RWPE1 (cell line): Measurements from ENCODE around the gene MPDZ.

ENCODE experiments used
- CTCF ChIA-PET: fragments of 350-600 bp; sonication (Branson Sonifier 250); formaldehyde crosslinking; extraction: SDS; loops from one replicate; lab custom pipeline; 2021; lab: Yijun Ruan, JAX
- POLR2A ChIA-PET: fragments of 400-600 bp; formaldehyde crosslinking; extraction: SDS; loops from one replicate; lab custom pipeline; 2020; ENCODE audit warnings: antibody characterized with exemption; ENCODE audit not compliant: low non-redundant PET; lab: Yijun Ruan, JAX
- DNase-seq: peaks from one replicate; pipeline ENCODE4 v3.0.0; 2012; ENCODE audit warnings: low spot score
- H3K27ac ChIP-seq: fragments of 450-650 bp; 2 replicates; pipeline ENCODE4 v1.5.1; 2017
- CTCF ChIP-seq: fragments of 450-650 bp; conservative IDR thresholded peaks from 2 replicates; pipeline ENCODE4 v1.5.1; 2017; ENCODE audit warnings: low read depth, mild to moderate bottlenecking

The MPDZ gene

DNA sequence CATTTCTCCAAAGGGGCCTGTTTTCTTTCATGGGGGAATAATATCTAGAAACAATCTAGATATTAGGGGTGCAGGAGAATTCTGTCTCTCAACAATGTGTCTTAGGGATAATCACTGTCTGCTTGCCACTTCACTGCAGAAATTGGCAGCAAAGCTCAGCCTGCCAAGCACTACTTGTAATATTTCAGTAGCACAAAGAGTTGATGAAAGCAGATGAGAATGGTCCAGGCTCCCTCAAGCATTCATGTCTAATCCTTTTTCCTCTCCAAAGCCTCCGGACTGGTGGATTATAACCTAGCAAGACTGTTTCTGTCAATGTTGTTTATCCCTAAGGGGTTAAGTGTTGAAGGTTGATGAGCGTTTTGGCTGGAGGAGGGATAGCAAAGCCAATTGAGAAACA lies 13.3 kb upstream of the MPDZ start:
- no peak for TF ChIP-seq CTCF
- no peak for DNase-seq
- no peak overlapping the region for H3K27ac ChIP-seq
- ChIA-PET POLR2A (no interaction called here), CTCF (interaction anchor here (0.6 to 0.7 kb wide), 2 partner anchors 98 to 678 kb away, joined by 3 to 5 read pairs; no protein-coding TSS in a partner anchor)

DNA sequence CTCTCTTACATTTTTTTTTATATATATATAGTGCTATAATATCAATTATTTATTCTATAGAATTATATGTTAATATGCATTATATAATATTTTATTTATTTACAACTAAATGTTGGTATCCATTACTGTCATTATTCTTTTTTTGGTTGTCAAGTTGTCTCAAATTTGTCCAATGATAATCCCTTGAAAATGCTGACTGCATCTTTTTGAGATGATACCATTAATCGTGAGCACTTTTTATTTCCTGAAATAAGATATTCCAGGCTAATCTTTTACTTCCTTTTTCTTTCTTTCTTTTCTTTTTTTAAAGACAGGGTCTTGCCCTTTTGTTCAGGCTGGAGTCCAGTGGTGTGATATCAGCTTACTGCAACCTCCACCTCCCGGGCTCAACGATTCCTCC lies 12.7 kb upstream of the MPDZ start:
- ChIA-PET CTCF (interaction anchor here (0.7 kb wide), 2 partner anchors 97 to 808 kb away, joined by 3 to 4 read pairs; no protein-coding TSS in a partner anchor), POLR2A (no interaction called here)

GRCh38 chr9:13291718-13292117 lies 12.2 kb upstream of the MPDZ start:
- TF ChIP-seq CTCF = no peak
- H3K27ac ChIP-seq = no peak overlapping the region
- ChIA-PET POLR2A (no interaction called here), CTCF (interaction anchor here (0.7 kb wide), 1 partner anchor 808 kb away, joined by 4 read pairs; no protein-coding TSS in a partner anchor)
- no peak for DNase-seq

More for the DNA sequence above, 12.7 kb upstream of the MPDZ start:
- DNase-seq = no peak
- TF ChIP-seq CTCF = no peak
- no peak overlapping the region for H3K27ac ChIP-seq

GRCh38 chr9:13284011-13284410 lies 4.5 kb upstream of the MPDZ start:
- H3K27ac ChIP-seq = no peak overlapping the region
- DNase-seq = no peak
- POLR2A ChIA-PET = no interaction called here
- CTCF ChIA-PET = no interaction called here
- no peak for TF ChIP-seq CTCF

GRCh38 chr9:13282998-13283397 lies 3.5 kb upstream of the MPDZ start:
- CTCF ChIA-PET = no interaction called here
- no peak for DNase-seq
- H3K27ac ChIP-seq = no peak overlapping the region
- POLR2A ChIA-PET = no interaction called here
- no peak for TF ChIP-seq CTCF

GRCh38 chr9:13281356-13282016 lies 2.0 kb upstream of the MPDZ start:
- ChIA-PET CTCF (no interaction called here), POLR2A (no interaction called here)
- H3K27ac ChIP-seq = no peak overlapping the region
- no peak for TF ChIP-seq CTCF
- DNase-seq = no peak
